GM12878 (cell line): ENCODE results near the gene TC2N. TPM values are rescaled to one million over a fixed set of nuclear protein-coding genes. Genes with fewer than 3 reads are reported as not detected.

Source experiments
- ATAC-seq: fragments of 200-7000 bp; cut with Tn5 transposase; 3 replicates; pipeline ENCODE4 v1.9.1; 2020; ENCODE audit warnings: mild to moderate bottlenecking, moderate library complexity
- BruUV-seq: library from RNA; stranded (reverse); fragments of 400-500 nt; replicated peaks from 2 replicates; lab custom pipeline; 2021; lab: Mats Ljungman, UMichigan
- CTCF ChIA-PET: fragments of 300-600 bp; sonication (Branson Sonifier 250); formaldehyde crosslinking; extraction: SDS; loops from one replicate; lab custom pipeline; 2021; ENCODE audit warnings: inconsistent platforms; lab: Yijun Ruan, JAX
- POLR2A ChIA-PET: fragments of 350-600 bp; formaldehyde crosslinking; extraction: SDS; loops from one replicate; lab custom pipeline; 2021; ENCODE audit warnings: inconsistent platforms; lab: Charles Lee
- RAD21 ChIA-PET: fragments of 300-600 bp; sonication (Branson Sonifier 250); formaldehyde crosslinking; loops from one replicate; lab custom pipeline; 2023; ENCODE audit warnings: antibody characterized with exemption; ENCODE audit not compliant: unreplicated experiment; lab: Charles Lee
- SMC1A ChIA-PET: fragments of 300-600 bp; sonication (Branson Sonifier 250); formaldehyde crosslinking; loops from one replicate; lab custom pipeline; 2023; ENCODE audit not compliant: unreplicated experiment, uncharacterized antibody; lab: Charles Lee
- DNase-seq: peaks from one replicate; pipeline ENCODE4 v3.0.0-alpha.2; 2011; ENCODE audit warnings: low read depth, low spot score
- FAIRE-seq: peaks from 3 replicates; lab custom pipeline; 2011; peaks lifted over from hg19 to GRCh38; lab: Jason Lieb, UNC
- H2AFZ ChIP-seq: 2 replicates; pipeline ENCODE4 v1.6.0; 2011; ENCODE audit warnings: low read depth, low read length, control low read depth; ENCODE audit not compliant: control insufficient read depth
- H3K27ac ChIP-seq: 2 replicates; pipeline ENCODE4 v1.5.1; 2011; ENCODE audit warnings: control low read depth; ENCODE audit not compliant: control insufficient read depth, insufficient read depth
- H3K27me3 ChIP-seq, 2 experiments: replicated peaks in 1 of 2; 2 replicates each; pipeline versions ENCODE4 v1.6.0 to v1.6.1; 2011; ENCODE audit warnings: low read length in 1 of 2; ENCODE audit not compliant: control insufficient read depth in 2 of 2, insufficient read depth in 2 of 2
- H3K36me3 ChIP-seq, 2 experiments: 2 replicates each; pipeline ENCODE4 v1.5.1; 2011; ENCODE audit warnings: low read length in 1 of 2; ENCODE audit not compliant: control insufficient read depth in 2 of 2, insufficient read depth in 2 of 2
- H3K4me1 ChIP-seq: 2 replicates; pipeline ENCODE4 v1.6.1; 2011; ENCODE audit warnings: mild to moderate bottlenecking, low read length, moderate library complexity, mixed read lengths; ENCODE audit not compliant: control insufficient read depth, insufficient read depth
- H3K4me2 ChIP-seq: 2 replicates; pipeline ENCODE4 v1.6.0; 2011; ENCODE audit warnings: control low read depth; ENCODE audit not compliant: control insufficient read depth, insufficient read depth
- H3K4me3 ChIP-seq: fragments of 200-600 bp; sonication (generic); 2 replicates; pipeline ENCODE4 v1.5.1; 2016
- H3K79me2 ChIP-seq: 2 replicates; pipeline ENCODE4 v1.6.0; 2011; ENCODE audit warnings: low read length; ENCODE audit not compliant: control insufficient read depth, insufficient read depth
- H3K9ac ChIP-seq: 2 replicates; pipeline ENCODE4 v1.8.0; 2011; ENCODE audit warnings: low read length, control low read depth, mixed read lengths; ENCODE audit not compliant: control insufficient read depth, insufficient read depth
- H3K9me3 ChIP-seq: replicated peaks from 3 replicates; pipeline ENCODE4 v1.5.1; 2011; ENCODE audit warnings: mild to moderate bottlenecking, low read length; ENCODE audit not compliant: control insufficient read depth, insufficient read depth
- H4K20me1 ChIP-seq: 2 replicates; pipeline ENCODE4 v1.6.0; 2011; ENCODE audit not compliant: control insufficient read depth, insufficient read depth
- ATF7 ChIP-seq: fragments of 450-650 bp; IDR thresholded peaks from 2 replicates; pipeline ENCODE4 v1.6.1; 2016; ENCODE audit warnings: low read depth, mild to moderate bottlenecking
- BHLHE40 ChIP-seq, 2 experiments: fragments of 450-650 bp in 1 of 2; IDR thresholded peaks; 2 replicates each; pipeline ENCODE4 v1.6.1; 2011 to 2017; ENCODE audit warnings: low read depth in 2 of 2, borderline replicate concordance in 1 of 2, improper control_type of control experiment in 1 of 2, low read length in 1 of 2, mild to moderate bottlenecking in 1 of 2
- CBX3 ChIP-seq: fragments of 200-600 bp; sonication (generic); IDR thresholded peaks from 2 replicates; pipeline ENCODE4 v1.6.1; 2016; ENCODE audit warnings: low read depth, borderline replicate concordance
- CEBPZ ChIP-seq: fragments of 150-350 bp; IDR thresholded peaks from 2 replicates; pipeline ENCODE4 v1.6.1; 2016; ENCODE audit warnings: low read depth, low read length
- ELK1 ChIP-seq: IDR thresholded peaks from 2 replicates; pipeline ENCODE4 v1.6.1; 2012; ENCODE audit warnings: low read depth, low read length, improper control_type of control experiment
- HDAC6 ChIP-seq: fragments of 200-600 bp; sonication (generic); IDR thresholded peaks from one replicate; pipeline ENCODE4 v1.8.0; 2017; ENCODE audit warnings: antibody characterized with exemption; ENCODE audit not compliant: unreplicated experiment
- HDGF ChIP-seq: fragments of 450-650 bp; IDR thresholded peaks from 2 replicates; pipeline ENCODE4 v1.6.1; 2016; ENCODE audit warnings: antibody characterized with exemption
- KDM1A ChIP-seq: fragments of 200-600 bp; sonication (generic); IDR thresholded peaks from 2 replicates; pipeline ENCODE4 v1.6.1; 2016; ENCODE audit warnings: borderline replicate concordance
- MTA3 ChIP-seq: IDR thresholded peaks from 2 replicates; pipeline ENCODE4 v1.6.1; 2012; ENCODE audit warnings: low read length, inconsistent platforms, borderline replicate concordance
- NR2C1 ChIP-seq: fragments of 450-650 bp; IDR thresholded peaks from 2 replicates; pipeline ENCODE4 v1.6.1; 2017; ENCODE audit warnings: antibody characterized with exemption, mild to moderate bottlenecking, moderate library complexity
- POLR2AphosphoS2 ChIP-seq: IDR thresholded peaks from 2 replicates; pipeline ENCODE4 v1.6.1; 2011; ENCODE audit warnings: low read depth, mild to moderate bottlenecking, low read length, improper control_type of control experiment, moderate library complexity
- RUNX3 ChIP-seq: IDR thresholded peaks from 2 replicates; pipeline ENCODE4 v1.6.1; 2012; ENCODE audit warnings: low read length, inconsistent platforms
- SMAD1 ChIP-seq: fragments of 450-650 bp; IDR thresholded peaks from 2 replicates; pipeline ENCODE4 v1.6.1; 2018; ENCODE audit warnings: mild to moderate bottlenecking, low read depth; ENCODE audit not compliant: partially characterized antibody
- SRF ChIP-seq, 2 experiments: IDR thresholded peaks; 2 replicates each; pipeline ENCODE4 v1.6.1; 2011; ENCODE audit warnings: low read depth in 2 of 2, low read length in 2 of 2, mild to moderate bottlenecking in 1 of 2, moderate library complexity in 1 of 2
- TCF7 ChIP-seq: IDR thresholded peaks from 2 replicates; pipeline ENCODE4 v1.6.1; 2014; ENCODE audit warnings: antibody characterized with exemption, borderline replicate concordance
- ZNF622 ChIP-seq: fragments of 450-650 bp; IDR thresholded peaks from 2 replicates; pipeline ENCODE4 v1.6.1; 2017; ENCODE audit warnings: mild to moderate bottlenecking, inconsistent platforms
- WGBS: methylation state at CpG from one replicate; pipeline ENCODE4 v1.1.6; 2016; ENCODE audit warnings: low lambda C conversion rate; ENCODE audit not compliant: insufficient replicate concordance, insufficient coverage; ENCODE audit errors: missing lambda C conversion rate; 5-methylcytosine and 5-hydroxymethylcytosine counted together
- in situ Hi-C: fragments of 300-500 bp; cut with MboI; formaldehyde crosslinking; loops from 9 replicates; pipeline ENCODE4 v1.14.3; 2018; ENCODE audit warnings: mixed read lengths
- intact Hi-C: fragments of 100-400 bp; cut with micrococcal nuclease; formaldehyde crosslinking; loops from one replicate; pipeline ENCODE4 v1.14.2; 2022; ENCODE audit not compliant: unreplicated experiment
- polyA plus RNA-seq, 11 experiments: library from polyadenylated mRNA; depleted of rRNA in 4 of 11; unstranded in 6 of 11; stranded (reverse) in 5 of 11; fragments of >200 nt; fragmentation: Nextera tagmentation in 4 of 11; fragmentation: Illumina TruSeq in 1 of 11; extraction: Ambion mirVana in 4 of 11; extraction: Trizol in 1 of 11; gene quantifications; 1 replicate in 1 of 11; 2 replicates in 10 of 11; pipeline versions ENCODE4 v1.2.1 to v1.2.3, GENCODE V29; 2011 to 2016; ENCODE audit warnings: inconsistent platforms in 2 of 11, missing spikeins in 2 of 11, low read depth in 1 of 11
- total RNA-seq, 4 experiments: library from RNA; depleted of rRNA in 3 of 4; stranded (reverse); fragments of >200 nt in 3 of 4; fragmentation: Illumina TruSeq in 1 of 4; extraction: Trizol in 1 of 4; gene quantifications; 2 replicates each; pipeline versions ENCODE4 v1.2.1 to v1.2.3, GENCODE V29; 2013 to 2021

The TC2N gene
- total and polyA plus RNA-seq, 10 of the 15 experiments (the other 5 are each of a cell fraction or from before 2014, with no cell fraction given) = 0.15 to 1.6 (median 0.35) TPM

- TF ChIP-seq SRF (IDR thresholded peaks at IDR 0.05; ENCODE audit: low read depth in 2 of 2, low read length in 2 of 2) (no peak), HDGF (no peak)
Measured at GRCh38 chr14:91904956-91905645, 37.8 kb upstream of the TC2N start (continued).

GRCh38 chr14:91904483-91904882, 37.1 kb upstream of the TC2N start:
- Histone ChIP-seq H3K79me2 (no peaks in the 10 kb centered on the region), H3K9ac (no peak overlapping the region), H2AFZ (no peak overlapping the region), H3K27ac (no peak overlapping the region), H3K9me3 (no peaks in the 10 kb centered on the region; the same call in 2 of the 3 replicates), H3K27me3 (no peaks in the 10 kb centered on the region; a peak in 2 of 4 replicates), H3K36me3 (no peaks in the 10 kb centered on the region), H3K4me1 (no peaks in the 10 kb centered on the region), H3K4me2 (no peak overlapping the region), H3K4me3 (no peak overlapping the region), H4K20me1 (no peaks in the 10 kb centered on the region)
- ChIA-PET SMC1A (no interaction called here), POLR2A (no interaction called here), CTCF (no interaction called here), RAD21 (no interaction called here)
- TF ChIP-seq KDM1A (no peak), MTA3 (no peak), NR2C1 (no peak), HDAC6 (no peak), SMAD1 (no peak), CEBPZ (no peak), ELK1 (no peak), ZNF622 (no peak), BHLHE40 (IDR thresholded peaks at IDR 0.05; ENCODE audit: borderline replicate concordance in 1 of 2, low read depth in 2 of 2, low read length in 1 of 2) (no peak), POLR2AphosphoS2 (no peak), HDGF (no peak), TCF7 (no peak), ATF7 (no peak), CBX3 (no peak), RUNX3 (no peak)
- no peak for ATAC-seq
- WGBS = 21% methylated on average over 8 of the region's 8 CpGs
- no peak for DNase-seq
- in situ Hi-C loops (no loop called here), intact Hi-C loops (no loop called here)
- no peak for FAIRE-seq
- BruUV-seq = no TSS peak
